D721Med (cell line): ENCODE measurements around the gene TPMT.

Experiments
- DNase-seq: peaks from one replicate; pipeline ENCODE4 v3.0.0; 2011; ENCODE audit warnings: low spot score; ENCODE audit not compliant: insufficient read length
- FAIRE-seq: peaks from 2 replicates; lab custom pipeline; 2011; peaks lifted over from hg19 to GRCh38; lab: Jason Lieb, UNC
- CTCF ChIP-seq: IDR thresholded peaks from 2 replicates; pipeline ENCODE4 v1.5.1; 2012; ENCODE audit warnings: mild to moderate bottlenecking, control low read depth; ENCODE audit not compliant: insufficient read depth; ENCODE audit errors: missing control alignments

The TPMT gene

DNA sequence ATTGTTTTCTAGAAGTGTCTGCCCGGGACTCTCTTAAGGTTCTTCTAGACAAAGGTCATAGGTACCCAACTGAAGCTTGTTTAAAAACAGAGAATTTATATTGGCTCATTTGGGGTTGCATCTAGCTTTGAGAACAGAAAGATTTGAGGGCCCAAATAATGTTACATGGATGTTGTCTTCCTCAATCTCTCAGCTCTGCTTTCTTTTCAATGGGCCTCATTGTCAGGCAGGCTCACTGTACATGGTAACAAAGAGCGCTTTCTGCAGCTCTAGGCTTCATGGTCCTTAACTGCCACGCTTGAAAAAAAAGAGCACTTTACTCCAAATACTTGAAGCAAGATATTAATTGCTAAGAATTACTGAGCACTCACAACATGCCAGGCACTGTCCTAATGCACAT is 54.6 kb downstream of the TPMT start:
- FAIRE-seq = no peak
- DNase-seq = no peak

GRCh38 chr6:18099511-18099910 is 55.4 kb downstream of the TPMT start:
- no peak for TF ChIP-seq CTCF
- DNase-seq (no peak), FAIRE-seq (no peak)

More for the DNA sequence above, 54.6 kb downstream of the TPMT start:
- TF ChIP-seq CTCF = no peak

DNA sequence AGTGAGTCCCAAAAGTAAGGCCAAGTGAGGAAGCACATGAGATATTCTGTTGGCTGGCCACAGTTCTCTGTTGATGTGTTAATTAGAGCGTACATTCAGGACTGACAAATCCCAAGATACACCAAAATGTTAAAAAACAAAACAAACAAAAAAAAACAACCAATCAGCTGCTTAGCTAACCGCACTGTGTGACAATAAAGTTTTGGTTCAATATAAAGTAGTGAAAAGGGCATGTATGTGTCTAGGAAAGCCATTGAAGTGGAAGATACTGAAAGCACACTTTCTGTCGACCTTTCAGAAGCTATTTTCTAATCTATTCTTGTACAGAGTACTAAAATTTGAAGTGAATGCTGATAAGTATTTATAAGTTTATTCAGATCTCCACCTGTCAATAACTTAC is 58.5 kb downstream of the TPMT start:
- FAIRE-seq (no peak), DNase-seq (no peak)
- no peak for TF ChIP-seq CTCF

DNA sequence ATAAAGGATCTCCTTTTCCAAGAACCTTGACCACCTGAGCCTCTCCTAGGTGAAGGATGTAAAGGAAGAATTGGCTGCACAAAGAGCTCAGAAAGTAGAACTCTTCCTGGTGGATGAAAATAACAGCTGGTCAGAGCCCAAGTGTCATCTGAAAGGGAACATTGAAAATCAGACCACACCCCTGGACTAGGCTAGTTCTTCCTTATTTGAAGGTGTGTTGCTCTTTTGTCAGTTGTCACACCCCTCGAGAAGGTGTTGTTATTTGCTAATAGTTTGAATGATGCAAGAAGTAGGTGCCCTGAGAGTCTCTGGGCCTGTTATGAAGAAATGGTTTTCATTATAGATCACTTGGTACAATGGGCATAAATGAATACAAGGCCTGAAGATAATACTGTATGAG is 63.5 kb downstream of the TPMT start:
- DNase-seq (no peak), FAIRE-seq (no peak)
- no peak for TF ChIP-seq CTCF

DNA sequence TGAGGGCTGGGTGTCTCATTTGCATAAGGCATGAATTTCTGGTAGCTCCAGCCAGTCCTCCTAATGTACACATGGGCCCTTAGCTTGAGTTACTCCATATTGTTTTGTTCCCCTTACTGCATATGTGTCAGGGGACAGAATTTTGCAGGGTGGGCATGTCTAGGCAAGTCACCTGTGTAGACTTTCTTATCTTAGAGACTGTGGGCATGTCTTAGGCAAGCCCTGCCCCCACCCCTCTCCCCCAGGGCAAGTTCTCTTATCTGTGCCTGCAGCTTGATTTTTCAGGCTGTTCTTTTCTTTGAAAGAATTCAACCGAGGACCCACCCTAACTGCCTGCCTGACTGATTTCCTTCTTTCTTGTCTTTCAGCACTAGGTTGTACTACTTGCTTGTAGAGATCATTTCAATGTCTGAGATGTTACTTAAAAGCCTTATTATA is 64.5 kb downstream of the TPMT start:
- no peak for FAIRE-seq
- no peak for DNase-seq
- no peak for TF ChIP-seq CTCF

DNA sequence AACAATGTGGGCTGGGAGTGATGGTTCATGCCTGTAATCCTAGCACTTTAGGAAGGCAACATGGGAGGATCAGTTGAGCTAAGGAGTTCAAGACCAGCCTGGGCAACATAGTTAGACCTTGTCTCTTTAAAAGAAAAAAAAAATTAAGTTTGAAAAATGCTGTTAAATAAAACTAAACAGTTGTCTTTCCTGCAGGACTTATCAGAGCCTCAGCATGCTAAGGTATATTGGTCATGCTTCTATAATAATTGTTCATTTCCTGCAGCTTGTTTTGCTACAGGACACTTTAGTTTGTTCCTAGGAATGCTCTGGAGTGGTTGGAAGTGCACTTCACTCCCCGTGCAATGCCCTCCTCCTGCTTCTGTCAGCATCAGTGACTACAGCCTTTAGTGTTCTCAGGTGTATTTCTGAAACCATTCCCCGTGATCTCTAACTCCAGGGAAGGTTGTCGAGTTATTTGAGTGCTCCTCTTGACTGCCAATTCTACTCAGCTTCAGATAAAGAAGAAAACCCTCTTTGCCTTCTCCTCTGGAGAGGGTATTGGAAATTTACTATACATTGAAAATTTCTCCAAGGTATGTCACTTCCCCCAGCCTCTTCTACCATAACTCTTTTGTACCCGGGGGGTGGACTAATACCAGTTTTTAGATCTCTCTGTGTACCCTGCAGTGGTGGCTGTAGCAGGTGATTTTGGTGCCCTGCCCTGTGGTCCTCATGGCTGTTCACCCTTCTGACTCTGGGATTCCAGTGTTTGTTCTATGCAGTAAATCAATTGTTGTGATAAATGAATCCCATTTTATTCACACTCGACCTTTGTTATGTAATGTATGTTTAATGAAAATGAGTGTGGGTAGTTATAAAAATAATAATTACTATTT is 66.2 kb downstream of the TPMT start:
- DNase-seq = no peak
- no peak for TF ChIP-seq CTCF
- FAIRE-seq = no peak

GRCh38 chr6:18087396-18088165 is 67.3 kb downstream of the TPMT start:
- DNase-seq (no peak), FAIRE-seq (no peak)
- no peak for TF ChIP-seq CTCF
